Activated T-helper 17 cell treated with anti-CD3 and anti-CD28 coated beads, Interleukin-2, amount 50 U/mL, for 72 hours (primary cell): ENCODE results near the gene DLG5. TPM values are rescaled to one million over a fixed set of nuclear protein-coding genes. Genes with fewer than 3 reads are reported as not detected.

Experiments
- ATAC-seq: fragments of 150-1000 bp; cut with Tn5 transposase; replicated peaks from 2 replicates; pipeline ENCODE4 v1.10.0; 2021; ENCODE audit warnings: mild to moderate bottlenecking, moderate library complexity
- H3K27ac Mint-ChIP-seq: one replicate; pipeline ENCODE4 v1.8.0; 2022; ENCODE audit warnings: mixed read lengths
- H3K27me3 Mint-ChIP-seq: one replicate; pipeline ENCODE4 v1.8.0; 2022; ENCODE audit warnings: mixed read lengths
- H3K36me3 Mint-ChIP-seq: one replicate; pipeline ENCODE4 v1.8.0; 2022; ENCODE audit warnings: low read depth, mild to moderate bottlenecking, mixed read lengths
- H3K4me1 Mint-ChIP-seq: one replicate; pipeline ENCODE4 v1.8.0; 2022; ENCODE audit warnings: mixed read lengths
- H3K4me3 Mint-ChIP-seq: one replicate; pipeline ENCODE4 v1.8.0; 2022; ENCODE audit warnings: mild to moderate bottlenecking, mixed read lengths
- H3K9me3 Mint-ChIP-seq: one replicate; pipeline ENCODE4 v1.8.0; 2022; ENCODE audit warnings: mixed read lengths
- total RNA-seq, 2 donors: library from RNA; stranded (reverse); gene quantifications; one replicate each; pipeline ENCODE4 v1.2.3, GENCODE V29; 2022

DLG5 gene
- 1 to 10 TPM; 3.0 to 7.1 TPM for total RNA-seq

- H3K27ac Mint-ChIP-seq: no peak within 1 kb of the TSS
- H3K4me3 Mint-ChIP-seq: peak within 1 kb of the TSS; percentile 63
- ATAC-seq: peak; percentile 66
- H3K4me1 Mint-ChIP-seq: peaks cover 6% of the 10 kb centered on the region
- peaks cover 6% of the 10 kb centered on the region for H3K36me3 Mint-ChIP-seq
- peaks cover 39% of the 10 kb centered on the region for H3K27me3 Mint-ChIP-seq
- H3K9me3 Mint-ChIP-seq: no peaks in the 10 kb centered on the region
These were observed at the start of gene DLG5 for GRCh38 chr10:77926566-77927401. DLG5 (minus strand) TSS chr10:77926755; CDS start chr10:77926520, 235 bp downstream.

DNA sequence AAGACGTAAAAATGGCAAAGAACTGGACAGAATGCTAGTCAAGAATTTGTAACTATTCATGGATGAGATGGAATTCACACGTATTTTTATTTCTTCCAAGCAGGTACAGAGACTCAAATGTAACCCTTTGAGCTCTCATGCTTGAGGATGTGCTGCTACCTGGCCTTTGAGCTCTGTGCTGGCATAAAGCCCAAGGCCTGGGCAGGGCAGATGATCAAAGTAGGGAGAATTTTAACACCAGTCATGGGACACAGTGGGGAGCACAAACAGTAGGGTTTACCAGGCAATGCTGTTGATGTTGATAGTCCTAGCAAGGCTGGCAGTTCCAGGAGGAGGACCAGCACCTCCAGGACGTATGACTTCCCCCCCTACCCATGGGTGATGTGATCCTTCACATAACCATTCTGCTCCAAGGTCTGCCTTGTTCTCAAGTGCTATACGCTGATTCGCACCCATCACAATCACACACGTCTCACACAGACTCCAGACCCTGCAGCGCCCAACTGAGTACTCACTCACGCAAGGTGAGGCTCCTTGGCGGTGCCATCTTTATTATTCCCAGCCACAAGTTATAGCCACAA is 48.6 kb upstream of the DLG5 start:
- Mint-ChIP-seq H3K27me3 (no peaks in the 10 kb centered on the region), H3K27ac (no peak overlapping the region), H3K36me3 (peaks cover 62% of the 10 kb centered on the region), H3K4me1 (no peaks in the 10 kb centered on the region), H3K4me3 (no peak overlapping the region), H3K9me3 (no peaks in the 10 kb centered on the region)
- no peak for ATAC-seq

GRCh38 chr10:77974396-77975074 is 48.0 kb upstream of the DLG5 start:
- no peak overlapping the region for H3K27ac Mint-ChIP-seq
- no peaks in the 10 kb centered on the region for H3K4me1 Mint-ChIP-seq
- H3K4me3 Mint-ChIP-seq: no peak overlapping the region
- H3K9me3 Mint-ChIP-seq: no peaks in the 10 kb centered on the region
- H3K36me3 Mint-ChIP-seq: peaks cover 55% of the 10 kb centered on the region
- H3K27me3 Mint-ChIP-seq: no peaks in the 10 kb centered on the region
- no peak for ATAC-seq

DNA sequence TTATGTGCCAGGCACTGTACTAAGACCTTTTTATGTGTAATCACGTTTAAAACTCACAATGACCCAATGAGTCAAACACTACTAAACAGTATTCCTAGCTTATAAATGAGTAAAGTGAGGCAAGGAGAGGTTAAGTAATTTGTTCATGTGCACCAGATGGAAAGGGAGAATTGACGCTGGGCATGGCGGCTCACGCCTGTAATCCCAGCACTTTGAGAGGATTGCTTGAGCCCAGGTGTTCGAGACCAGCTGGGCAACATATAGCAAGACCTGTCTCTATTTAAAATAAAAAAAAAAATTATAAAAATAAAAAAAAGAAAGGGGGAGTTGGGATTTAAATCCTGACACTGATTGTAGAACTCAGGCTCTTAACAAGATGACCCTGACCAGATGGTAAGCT is 46.7 kb upstream of the DLG5 start:
- no peak overlapping the region for H3K4me3 Mint-ChIP-seq
- no peak overlapping the region for H3K27ac Mint-ChIP-seq
- H3K27me3 Mint-ChIP-seq: no peaks in the 10 kb centered on the region
- H3K9me3 Mint-ChIP-seq: no peaks in the 10 kb centered on the region
- ATAC-seq: no peak
- peaks cover 43% of the 10 kb centered on the region for H3K36me3 Mint-ChIP-seq
- H3K4me1 Mint-ChIP-seq: no peaks in the 10 kb centered on the region

- ATAC-seq: no peak
- no peak overlapping the region for H3K4me3 Mint-ChIP-seq
- no peaks in the 10 kb centered on the region for H3K9me3 Mint-ChIP-seq
- H3K4me1 Mint-ChIP-seq: no peaks in the 10 kb centered on the region
- H3K27ac Mint-ChIP-seq: no peak overlapping the region
- H3K27me3 Mint-ChIP-seq: no peaks in the 10 kb centered on the region
- peaks cover 32% of the 10 kb centered on the region for H3K36me3 Mint-ChIP-seq
These were observed 45.6 kb upstream of the DLG5 start for GRCh38 chr10:77972148-77972547.

GRCh38 chr10:77971804-77972144 is 45.2 kb upstream of the DLG5 start:
- no peak overlapping the region for H3K27ac Mint-ChIP-seq
- no peak for ATAC-seq
- H3K9me3 Mint-ChIP-seq: no peaks in the 10 kb centered on the region
- no peaks in the 10 kb centered on the region for H3K27me3 Mint-ChIP-seq
- H3K36me3 Mint-ChIP-seq: peaks cover 28% of the 10 kb centered on the region
- no peaks in the 10 kb centered on the region for H3K4me1 Mint-ChIP-seq
- no peak overlapping the region for H3K4me3 Mint-ChIP-seq

DNA sequence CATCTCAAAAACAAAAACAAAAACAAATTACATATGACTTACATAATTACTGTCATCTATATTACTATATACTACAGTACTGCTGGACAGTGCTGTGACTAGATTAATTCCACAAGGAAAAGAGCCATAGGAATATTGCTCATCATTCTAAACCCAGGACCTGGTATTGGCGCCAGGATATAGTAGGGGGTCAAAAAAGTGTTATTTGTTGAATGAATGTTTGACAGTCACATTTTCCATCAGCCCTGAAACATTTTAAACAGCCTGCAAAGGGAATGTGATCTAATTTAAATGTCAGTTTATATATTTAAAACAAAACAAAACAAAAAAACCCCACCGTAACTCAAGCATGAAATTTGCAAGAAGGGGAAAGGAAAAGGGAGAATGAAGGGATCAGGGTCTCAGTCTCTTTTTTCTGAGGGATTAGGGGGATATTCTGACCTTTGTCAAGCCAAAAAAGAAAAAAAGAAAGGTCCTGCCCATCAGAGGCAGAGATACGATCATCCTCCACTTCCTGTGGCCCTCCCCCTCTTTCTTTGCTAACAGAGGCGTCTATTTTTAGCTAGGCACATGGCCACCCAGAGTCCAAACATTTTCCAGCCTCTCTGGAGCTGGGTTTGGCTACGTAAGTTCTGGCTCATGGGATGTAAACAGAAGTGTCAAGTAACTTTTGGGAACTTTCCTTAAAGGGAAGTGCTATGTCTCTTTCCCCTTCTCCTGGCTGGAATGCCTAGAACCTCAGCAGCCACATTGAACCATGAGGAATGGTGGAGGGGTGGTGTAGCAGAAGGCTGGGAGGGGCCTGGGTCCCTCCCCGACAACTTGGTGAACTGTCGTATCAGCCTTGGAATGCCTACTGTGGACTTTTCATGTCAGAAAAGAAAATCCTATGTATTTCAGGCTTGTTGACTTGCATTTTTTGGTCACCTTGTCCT is 44.6 kb upstream of the DLG5 start:
- H3K4me1 Mint-ChIP-seq: no peaks in the 10 kb centered on the region
- H3K27ac Mint-ChIP-seq: peak overlapping the region; percentile 50
- no peaks in the 10 kb centered on the region for H3K9me3 Mint-ChIP-seq
- no peak overlapping the region for H3K4me3 Mint-ChIP-seq
- peaks cover 21% of the 10 kb centered on the region for H3K36me3 Mint-ChIP-seq
- no peak for ATAC-seq
- peaks cover 3% of the 10 kb centered on the region for H3K27me3 Mint-ChIP-seq

DNA sequence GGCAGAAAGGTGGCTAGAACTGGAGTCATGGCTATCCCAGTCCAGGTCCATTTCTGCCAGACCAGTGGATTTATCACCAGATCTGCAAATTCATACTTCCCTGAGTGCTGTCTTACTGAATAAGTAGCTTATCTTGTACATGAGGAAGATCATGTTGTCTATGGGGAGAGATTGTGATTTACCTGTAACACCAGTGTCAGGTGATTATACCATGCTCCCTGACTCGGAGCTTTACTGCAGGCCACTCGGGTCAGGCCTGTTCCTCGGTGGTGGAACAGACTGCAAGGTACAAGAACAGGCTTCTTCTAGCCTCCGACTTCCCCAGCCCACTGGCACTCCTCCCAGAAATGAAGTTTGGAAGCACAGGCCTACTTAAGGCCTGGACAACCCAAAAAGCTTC is 42.6 kb upstream of the DLG5 start:
- ATAC-seq: no peak
- H3K27me3 Mint-ChIP-seq: peaks cover 7% of the 10 kb centered on the region
- H3K9me3 Mint-ChIP-seq: no peaks in the 10 kb centered on the region
- H3K4me3 Mint-ChIP-seq: no peak overlapping the region
- H3K36me3 Mint-ChIP-seq: peaks cover 10% of the 10 kb centered on the region
- H3K4me1 Mint-ChIP-seq: no peaks in the 10 kb centered on the region
- no peak overlapping the region for H3K27ac Mint-ChIP-seq

DNA sequence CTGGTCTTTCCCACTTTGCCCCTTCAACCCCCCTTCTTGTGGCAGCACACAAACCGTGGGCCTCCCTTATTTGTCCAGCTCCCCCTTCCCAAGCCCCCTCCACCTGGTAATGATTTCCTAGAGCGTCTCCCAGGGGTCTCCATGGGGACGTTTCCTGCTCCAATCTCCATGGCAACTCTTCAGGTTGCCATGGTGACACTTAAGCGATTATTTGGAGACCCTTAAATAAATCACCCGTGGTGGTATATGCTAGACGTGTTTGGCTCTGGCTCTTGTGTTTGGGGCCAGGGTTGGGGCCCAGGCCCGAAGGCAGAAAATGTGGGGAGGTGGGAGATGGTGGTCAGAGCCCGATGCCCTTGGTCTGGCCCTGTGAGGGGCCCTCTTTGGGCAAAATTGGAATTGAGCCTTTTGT is 41.1 kb upstream of the DLG5 start:
- peaks cover 5% of the 10 kb centered on the region for H3K36me3 Mint-ChIP-seq
- H3K9me3 Mint-ChIP-seq: no peaks in the 10 kb centered on the region
- peaks cover 7% of the 10 kb centered on the region for H3K27me3 Mint-ChIP-seq
- no peak overlapping the region for H3K27ac Mint-ChIP-seq
- no peaks in the 10 kb centered on the region for H3K4me1 Mint-ChIP-seq
- ATAC-seq: no peak
- no peak overlapping the region for H3K4me3 Mint-ChIP-seq

DNA sequence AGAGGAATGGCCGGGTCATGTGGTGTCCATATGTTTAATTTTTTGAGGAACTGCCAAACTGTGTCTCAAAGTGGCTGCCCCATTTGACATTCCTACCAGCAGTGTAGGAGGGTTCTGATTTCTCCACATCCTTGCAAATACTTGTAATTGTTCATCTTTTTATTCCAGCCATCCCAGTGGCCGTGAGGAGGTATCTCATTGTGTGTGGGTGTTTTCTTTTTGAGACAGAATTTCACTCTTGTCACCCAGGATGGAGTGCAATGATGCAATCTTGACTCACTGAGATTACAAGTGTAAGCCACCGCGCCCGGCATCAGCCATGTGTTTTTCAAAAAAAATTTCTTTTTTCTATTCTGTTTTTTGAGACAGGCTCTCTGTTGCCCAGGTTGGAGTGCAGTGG is 38.7 kb upstream of the DLG5 start:
- Mint-ChIP-seq H3K27me3 (peaks cover 10% of the 10 kb centered on the region), H3K4me1 (peaks cover 4% of the 10 kb centered on the region), H3K4me3 (no peak overlapping the region), H3K36me3 (no peaks in the 10 kb centered on the region), H3K9me3 (no peaks in the 10 kb centered on the region), H3K27ac (no peak overlapping the region)
- ATAC-seq: peak; percentile 58

- no peak for ATAC-seq
- Mint-ChIP-seq H3K9me3 (no peaks in the 10 kb centered on the region), H3K36me3 (no peaks in the 10 kb centered on the region), H3K4me3 (no peak overlapping the region), H3K4me1 (peaks cover 4% of the 10 kb centered on the region), H3K27ac (no peak overlapping the region), H3K27me3 (peaks cover 10% of the 10 kb centered on the region)
These were observed 38.3 kb upstream of the DLG5 start for GRCh38 chr10:77964811-77965210.

- Mint-ChIP-seq H3K4me1 (peaks cover 4% of the 10 kb centered on the region), H3K36me3 (no peaks in the 10 kb centered on the region), H3K4me3 (no peak overlapping the region), H3K27ac (no peak overlapping the region), H3K9me3 (no peaks in the 10 kb centered on the region), H3K27me3 (peaks cover 10% of the 10 kb centered on the region)
- no peak for ATAC-seq
These were observed 37.3 kb upstream of the DLG5 start for GRCh38 chr10:77963901-77964300.

- H3K36me3 Mint-ChIP-seq: no peaks in the 10 kb centered on the region
- ATAC-seq: no peak
- peaks cover 10% of the 10 kb centered on the region for H3K27me3 Mint-ChIP-seq
- peaks cover 4% of the 10 kb centered on the region for H3K4me1 Mint-ChIP-seq
- no peak overlapping the region for H3K4me3 Mint-ChIP-seq
- no peaks in the 10 kb centered on the region for H3K9me3 Mint-ChIP-seq
- no peak overlapping the region for H3K27ac Mint-ChIP-seq
These were observed 36.0 kb upstream of the DLG5 start for GRCh38 chr10:77962350-77963146.
